KMS-11 (cell line): ENCODE results near the gene NDST1.

ENCODE experiments used
- H2AFZ ChIP-seq: fragments of 200-600 bp; sonication (generic); 2 replicates; pipeline ENCODE4 v1.6.1; 2016; ENCODE audit warnings: antibody characterized with exemption, mixed run types, low read depth
- H3K27ac ChIP-seq: fragments of 200-600 bp; sonication (generic); 2 replicates; pipeline ENCODE4 v1.6.1; 2016; ENCODE audit warnings: mild to moderate bottlenecking, mixed run types
- H3K27me3 ChIP-seq: fragments of 200-600 bp; sonication (generic); 2 replicates; pipeline ENCODE4 v1.6.1; 2017; ENCODE audit warnings: mild to moderate bottlenecking, low read depth, mixed run types, moderate library complexity; ENCODE audit not compliant: insufficient read depth
- H3K36me3 ChIP-seq: fragments of 200-600 bp; sonication (generic); 2 replicates; pipeline ENCODE4 v1.6.1; 2017; ENCODE audit warnings: mild to moderate bottlenecking, mixed run types; ENCODE audit not compliant: insufficient read depth
- H3K4me1 ChIP-seq: fragments of 200-600 bp; sonication (generic); 2 replicates; pipeline ENCODE4 v1.6.1; 2016; ENCODE audit warnings: mild to moderate bottlenecking, low read depth, mixed run types; ENCODE audit not compliant: poor library complexity, severe bottlenecking
- H3K4me2 ChIP-seq: fragments of 200-600 bp; sonication (generic); 2 replicates; pipeline ENCODE4 v1.7.0; 2016; ENCODE audit warnings: mild to moderate bottlenecking, mixed run types
- H3K4me3 ChIP-seq: fragments of 200-600 bp; sonication (generic); IDR thresholded peaks from 2 replicates; pipeline ENCODE4 v1.6.1; 2017; ENCODE audit warnings: low read depth, low read length, mixed read lengths; ENCODE audit not compliant: insufficient read depth
- H3K79me2 ChIP-seq: fragments of 200-600 bp; sonication (generic); 2 replicates; pipeline ENCODE4 v1.6.1; 2016; ENCODE audit warnings: low read depth, mixed run types; ENCODE audit not compliant: insufficient read depth
- H3K9ac ChIP-seq: fragments of 200-600 bp; sonication (generic); 2 replicates; pipeline ENCODE4 v1.6.1; 2016; ENCODE audit warnings: mild to moderate bottlenecking, mixed run types
- H4K20me1 ChIP-seq: fragments of 200-600 bp; sonication (generic); 2 replicates; pipeline ENCODE4 v1.6.1; 2016; ENCODE audit warnings: mild to moderate bottlenecking, mixed run types; ENCODE audit not compliant: insufficient read depth
- TF ChIP-seq, protein P1 (sequence below): fragments of 200-600 bp; sonication (generic); conservative IDR thresholded peaks from 2 replicates; pipeline ENCODE4 v1.6.1; 2017; ENCODE audit warnings: low read depth, mild to moderate bottlenecking, antibody characterized with exemption, low read length, moderate library complexity, mixed read lengths

The NDST1 gene

DNA sequence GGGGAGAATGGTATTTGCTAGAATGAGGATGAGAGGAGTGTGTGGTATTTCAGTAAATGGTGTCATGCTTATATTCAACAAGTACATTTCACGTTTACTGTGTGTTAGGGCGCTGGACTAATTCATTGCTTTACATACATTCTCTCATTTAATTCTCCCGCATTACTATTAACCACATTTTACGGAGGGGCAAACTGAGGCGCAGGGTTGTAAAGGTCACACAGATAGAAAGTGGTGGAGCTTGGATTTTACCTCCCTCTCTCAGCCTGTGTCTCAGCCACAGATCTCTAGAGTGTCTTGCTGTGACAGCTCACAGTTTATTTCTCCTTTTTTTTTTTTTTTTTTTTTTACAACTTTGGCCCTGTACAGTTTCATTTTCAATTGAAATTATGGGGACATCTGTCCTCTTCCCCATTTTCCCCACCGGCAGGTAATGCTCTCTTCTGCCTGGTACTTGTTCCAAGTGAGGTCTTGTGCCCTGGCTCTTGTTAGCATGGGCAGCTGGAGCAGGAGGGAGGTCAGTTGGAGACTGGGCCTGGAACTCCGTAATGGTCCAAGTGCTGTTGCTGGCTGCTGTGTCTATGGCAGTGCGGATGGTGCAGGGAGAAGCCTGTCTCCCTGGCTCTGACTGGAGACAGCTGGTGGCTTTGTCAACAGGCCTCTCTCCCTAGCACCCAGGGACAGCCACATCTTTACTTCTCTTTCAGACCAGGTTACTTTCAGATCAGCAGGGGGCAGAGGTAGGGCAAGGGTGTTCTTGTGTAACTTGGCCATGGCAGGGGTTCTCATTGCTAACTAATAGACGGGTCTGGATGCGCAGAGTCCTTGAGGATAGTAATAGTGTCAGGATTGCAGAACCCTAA lies 20.5 kb upstream of the NDST1 start:
- no peaks in the 10 kb centered on the region for H3K79me2 ChIP-seq

DNA sequence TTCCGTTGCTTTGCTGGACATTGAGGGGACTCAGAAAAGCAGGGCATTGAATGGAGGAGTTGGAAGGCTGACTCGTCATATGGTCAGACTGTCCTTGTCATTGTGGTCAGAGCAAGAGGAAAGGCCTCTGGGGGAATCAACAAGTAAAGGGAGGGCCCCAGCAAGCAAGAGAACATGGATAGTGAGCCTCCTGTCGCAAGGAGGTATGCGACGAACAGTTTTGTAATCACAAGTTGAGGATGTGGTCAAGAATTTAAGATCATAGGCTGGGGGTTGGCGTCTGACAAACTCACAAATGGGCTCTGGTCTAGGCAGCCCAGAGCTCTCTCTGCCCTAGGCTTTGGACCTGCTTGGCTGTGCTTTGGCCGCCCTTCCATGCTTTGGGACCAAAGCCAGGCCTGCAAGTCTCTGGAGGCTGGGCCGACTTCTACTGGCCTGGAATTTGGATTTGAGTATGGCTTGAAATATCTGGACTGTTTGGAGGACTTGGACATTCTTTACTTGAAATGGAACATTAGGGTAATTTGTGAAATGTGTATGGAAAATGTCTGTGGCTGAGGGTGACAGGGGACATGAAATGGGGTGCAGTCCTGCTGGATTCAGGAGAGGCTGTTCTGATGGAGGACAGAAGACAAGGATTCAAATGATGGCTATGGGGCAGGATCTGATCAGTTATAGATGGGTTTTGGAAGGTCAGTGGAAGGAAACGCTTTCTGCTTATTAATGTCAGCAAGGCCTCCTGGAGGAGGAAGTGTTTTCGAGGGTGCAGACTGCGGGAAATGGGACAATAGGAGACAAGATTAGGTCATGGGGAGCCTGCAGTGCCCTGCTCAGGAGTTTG lies 19.2 kb upstream of the NDST1 start:
- Histone ChIP-seq H3K27ac (no peak overlapping the region), H3K36me3 (no peaks in the 10 kb centered on the region), H3K4me3 (no peak overlapping the region), H3K4me1 (peaks cover 16% of the 10 kb centered on the region), H3K79me2 (no peaks in the 10 kb centered on the region), H3K4me2 (no peak overlapping the region), H3K9ac (no peak overlapping the region), H4K20me1 (no peaks in the 10 kb centered on the region), H2AFZ (no peak overlapping the region), H3K27me3 (no peaks in the 10 kb centered on the region)
- TF ChIP-seq, protein P1, sequence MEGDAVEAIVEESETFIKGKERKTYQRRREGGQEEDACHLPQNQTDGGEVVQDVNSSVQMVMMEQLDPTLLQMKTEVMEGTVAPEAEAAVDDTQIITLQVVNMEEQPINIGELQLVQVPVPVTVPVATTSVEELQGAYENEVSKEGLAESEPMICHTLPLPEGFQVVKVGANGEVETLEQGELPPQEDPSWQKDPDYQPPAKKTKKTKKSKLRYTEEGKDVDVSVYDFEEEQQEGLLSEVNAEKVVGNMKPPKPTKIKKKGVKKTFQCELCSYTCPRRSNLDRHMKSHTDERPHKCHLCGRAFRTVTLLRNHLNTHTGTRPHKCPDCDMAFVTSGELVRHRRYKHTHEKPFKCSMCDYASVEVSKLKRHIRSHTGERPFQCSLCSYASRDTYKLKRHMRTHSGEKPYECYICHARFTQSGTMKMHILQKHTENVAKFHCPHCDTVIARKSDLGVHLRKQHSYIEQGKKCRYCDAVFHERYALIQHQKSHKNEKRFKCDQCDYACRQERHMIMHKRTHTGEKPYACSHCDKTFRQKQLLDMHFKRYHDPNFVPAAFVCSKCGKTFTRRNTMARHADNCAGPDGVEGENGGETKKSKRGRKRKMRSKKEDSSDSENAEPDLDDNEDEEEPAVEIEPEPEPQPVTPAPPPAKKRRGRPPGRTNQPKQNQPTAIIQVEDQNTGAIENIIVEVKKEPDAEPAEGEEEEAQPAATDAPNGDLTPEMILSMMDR: no peak

More for the DNA sequence above, 20.5 kb upstream of the NDST1 start:
- H3K9ac ChIP-seq: peak overlapping the region; percentile 90; the same call in 1 of the 2 replicates
- no peaks in the 10 kb centered on the region for H3K27me3 ChIP-seq
- TF ChIP-seq, protein P1: no peak; the same call in 1 of the 2 replicates
- no peaks in the 10 kb centered on the region for H4K20me1 ChIP-seq
- no peak overlapping the region for H3K27ac ChIP-seq
- peaks cover 16% of the 10 kb centered on the region for H3K4me1 ChIP-seq
- no peaks in the 10 kb centered on the region for H3K36me3 ChIP-seq
- peak overlapping the region; percentile 76; the same call in 1 of the 2 replicates for H2AFZ ChIP-seq
- no peak overlapping the region for H3K4me3 ChIP-seq
- H3K4me2 ChIP-seq: peak overlapping the region; percentile 60

DNA sequence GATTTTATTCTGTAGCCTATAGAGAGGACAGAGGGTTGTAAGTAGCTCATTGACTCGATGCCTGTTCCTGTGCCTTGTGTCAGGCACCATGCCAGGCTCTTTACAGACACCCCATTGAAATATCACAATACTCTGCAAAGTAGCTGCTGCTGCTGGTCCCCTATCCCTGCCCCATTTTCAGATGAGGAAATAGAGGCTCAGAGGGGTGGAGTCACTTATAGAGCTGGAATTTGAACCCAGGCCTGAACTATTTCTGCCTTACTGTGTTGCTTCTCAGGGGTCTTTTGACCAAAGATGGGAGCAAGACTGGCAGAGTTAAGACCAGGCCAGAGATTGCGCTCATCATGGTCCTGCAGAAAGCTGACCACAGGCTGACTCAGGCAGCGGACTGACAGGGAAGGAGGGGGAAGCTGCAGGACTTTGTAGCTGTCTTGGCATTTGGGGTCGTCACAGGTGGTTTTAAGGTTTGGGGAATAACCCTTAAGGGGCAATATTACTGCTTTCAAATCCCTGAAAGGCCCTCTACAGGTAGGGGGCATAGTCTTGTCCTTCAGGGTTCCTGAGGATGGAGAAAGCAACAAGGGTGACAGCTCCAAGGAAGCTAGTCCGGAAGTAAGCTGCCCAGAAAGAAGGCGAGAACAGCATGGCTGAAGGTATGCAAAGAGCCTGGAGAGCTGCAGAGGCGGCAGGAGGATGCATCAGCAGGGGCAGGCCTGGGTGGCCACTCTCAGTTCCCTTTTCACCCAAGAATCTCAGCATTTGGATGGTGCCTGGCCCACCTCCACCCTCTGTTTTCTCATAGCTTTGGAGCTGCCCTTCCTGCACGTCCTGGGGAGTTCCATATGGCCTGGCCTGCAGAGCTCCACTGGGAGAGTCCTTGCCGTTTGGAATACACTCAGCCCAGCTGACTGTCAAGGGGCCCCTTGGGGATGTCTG lies 18.3 kb upstream of the NDST1 start:
- Histone ChIP-seq H3K4me2 (no peak overlapping the region), H3K4me1 (peaks cover 16% of the 10 kb centered on the region), H3K79me2 (no peaks in the 10 kb centered on the region), H3K9ac (no peak overlapping the region), H4K20me1 (no peaks in the 10 kb centered on the region), H3K36me3 (no peaks in the 10 kb centered on the region), H3K27me3 (no peaks in the 10 kb centered on the region), H2AFZ (no peak overlapping the region), H3K4me3 (no peak overlapping the region), H3K27ac (no peak overlapping the region)
- TF ChIP-seq, protein P1: no peak

DNA sequence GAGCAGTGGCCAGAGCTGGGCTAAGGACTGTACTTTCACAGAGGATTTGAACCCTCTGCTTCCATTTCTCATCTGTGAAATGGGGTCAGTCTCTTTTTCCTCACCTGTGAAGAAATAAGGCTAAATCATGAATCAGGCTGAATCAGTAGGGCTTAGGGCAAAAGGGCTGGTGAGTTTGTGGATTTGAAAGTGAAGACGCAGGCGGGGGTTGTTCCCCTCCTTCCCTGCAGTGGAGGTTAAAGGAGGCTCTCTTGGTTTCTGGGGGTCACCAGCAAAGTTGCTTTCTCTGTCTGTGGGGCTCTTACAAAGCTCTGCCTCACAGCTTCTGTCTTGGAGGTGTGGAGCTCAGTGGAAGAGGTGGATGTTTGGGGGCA lies 17.6 kb upstream of the NDST1 start:
- no peaks in the 10 kb centered on the region for H4K20me1 ChIP-seq
- TF ChIP-seq, protein P1: no peak
- no peak overlapping the region for H3K4me2 ChIP-seq
- H3K79me2 ChIP-seq: no peaks in the 10 kb centered on the region
- H3K9ac ChIP-seq: no peak overlapping the region
- H3K4me1 ChIP-seq: peaks cover 16% of the 10 kb centered on the region
- H3K4me3 ChIP-seq: no peak overlapping the region
- H3K27ac ChIP-seq: no peak overlapping the region
- H3K36me3 ChIP-seq: no peaks in the 10 kb centered on the region
- H2AFZ ChIP-seq: no peak overlapping the region
- H3K27me3 ChIP-seq: no peaks in the 10 kb centered on the region
